Colonic mucosa (tissue), 4 donors: Measurements from ENCODE around the gene PLA2G5. TPM values are rescaled to one million over a fixed set of nuclear protein-coding genes. Genes with fewer than 3 reads are reported as not detected.
A peak's percentile ranks its signal among the peaks of the same experiment; 100 is the strongest.
"Not testable (repeated sequence)": the region's sequence is repeated elsewhere in the genome, so short reads cannot be mapped to it uniquely, and the experiment has no call there.

Experiments used
- DNase-seq: peaks from one replicate; pipeline ENCODE4 v3.0.0-alpha.2; 2020
- H3K27ac ChIP-seq: fragments of 200-600 bp; one replicate; pipeline ENCODE4 v1.8.0; 2021
- H3K27me3 ChIP-seq: fragments of 200-600 bp; one replicate; pipeline ENCODE4 v1.8.0; 2021
- H3K36me3 ChIP-seq: fragments of 200-600 bp; one replicate; pipeline ENCODE4 v1.8.0; 2021
- H3K4me1 ChIP-seq: fragments of 200-600 bp; one replicate; pipeline ENCODE4 v1.8.0; 2021; ENCODE audit warnings: mild to moderate bottlenecking
- H3K4me3 ChIP-seq: fragments of 200-600 bp; one replicate; pipeline ENCODE4 v1.8.0; 2021
- H3K9ac ChIP-seq, 2 donors: one replicate each; pipeline ENCODE4 v1.7.0; 2013; ENCODE audit warnings: control low read depth in 2 of 2, low read depth in 2 of 2, low read length in 2 of 2
- H3K9me3 ChIP-seq: fragments of 200-600 bp; one replicate; pipeline ENCODE4 v1.8.0; 2021
- intact Hi-C: fragments of 100-400 bp; cut with DNase I; formaldehyde crosslinking; loops from one replicate; pipeline ENCODE4 v1.14.1; 2022
- total RNA-seq, 2 donors: library from RNA; stranded (reverse); fragmentation: NEBNext Ultra II Directional in 1 of 2; extraction: Animal tissue kit (Norgen Biotek cat#: 25700) in 1 of 2; gene quantifications; one replicate each; pipeline ENCODE4 v1.2.1, GENCODE V29; 2021
- TF ChIP-seq, protein P1 (sequence below): fragments of 200-600 bp; IDR thresholded peaks from one replicate; pipeline ENCODE4 v1.8.0; 2022; ENCODE audit warnings: antibody characterized with exemption, mild to moderate bottlenecking
- donor health status: healthy.
- donor health status: DM: no; HTN: no; CAD: no.
- donor health status: DM: no; HTN: no; CAD: no.

Gene PLA2G5
- total RNA-seq, 2 donors from 2014 or later: 1.8 TPM; not detected in 1

DNA sequence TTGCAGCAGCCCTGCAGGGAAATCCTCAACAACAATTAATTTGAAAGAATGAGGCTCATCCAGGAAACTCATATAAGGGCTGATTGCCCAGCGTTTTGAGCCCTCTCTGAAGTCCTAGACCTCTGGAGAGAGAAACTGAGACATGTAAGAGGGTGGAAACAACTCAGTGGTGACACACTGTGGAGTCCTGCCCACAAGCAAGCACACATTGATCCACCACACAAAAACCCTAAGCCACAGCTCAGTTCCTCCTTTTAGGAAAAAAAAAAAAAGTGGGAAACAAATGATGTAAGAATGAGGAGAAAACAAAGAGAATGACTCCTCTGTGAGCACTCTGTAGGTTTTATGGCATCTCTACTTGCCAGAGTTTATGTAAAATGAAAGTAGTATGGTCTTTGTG lies 22.9 kb upstream of the PLA2G5 start:
- no peaks in the 10 kb centered on the region for H3K27me3 ChIP-seq
- no peaks in the 10 kb centered on the region for H3K9me3 ChIP-seq
- intact Hi-C loops: no loop called here
- DNase-seq: no peak
- H3K9ac ChIP-seq: no peak overlapping the region
- no peak overlapping the region for H3K27ac ChIP-seq
- TF ChIP-seq, protein P1, sequence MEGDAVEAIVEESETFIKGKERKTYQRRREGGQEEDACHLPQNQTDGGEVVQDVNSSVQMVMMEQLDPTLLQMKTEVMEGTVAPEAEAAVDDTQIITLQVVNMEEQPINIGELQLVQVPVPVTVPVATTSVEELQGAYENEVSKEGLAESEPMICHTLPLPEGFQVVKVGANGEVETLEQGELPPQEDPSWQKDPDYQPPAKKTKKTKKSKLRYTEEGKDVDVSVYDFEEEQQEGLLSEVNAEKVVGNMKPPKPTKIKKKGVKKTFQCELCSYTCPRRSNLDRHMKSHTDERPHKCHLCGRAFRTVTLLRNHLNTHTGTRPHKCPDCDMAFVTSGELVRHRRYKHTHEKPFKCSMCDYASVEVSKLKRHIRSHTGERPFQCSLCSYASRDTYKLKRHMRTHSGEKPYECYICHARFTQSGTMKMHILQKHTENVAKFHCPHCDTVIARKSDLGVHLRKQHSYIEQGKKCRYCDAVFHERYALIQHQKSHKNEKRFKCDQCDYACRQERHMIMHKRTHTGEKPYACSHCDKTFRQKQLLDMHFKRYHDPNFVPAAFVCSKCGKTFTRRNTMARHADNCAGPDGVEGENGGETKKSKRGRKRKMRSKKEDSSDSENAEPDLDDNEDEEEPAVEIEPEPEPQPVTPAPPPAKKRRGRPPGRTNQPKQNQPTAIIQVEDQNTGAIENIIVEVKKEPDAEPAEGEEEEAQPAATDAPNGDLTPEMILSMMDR: no peak
- no peaks in the 10 kb centered on the region for H3K4me1 ChIP-seq
- H3K36me3 ChIP-seq: no peaks in the 10 kb centered on the region
- H3K4me3 ChIP-seq: no peak overlapping the region

DNA sequence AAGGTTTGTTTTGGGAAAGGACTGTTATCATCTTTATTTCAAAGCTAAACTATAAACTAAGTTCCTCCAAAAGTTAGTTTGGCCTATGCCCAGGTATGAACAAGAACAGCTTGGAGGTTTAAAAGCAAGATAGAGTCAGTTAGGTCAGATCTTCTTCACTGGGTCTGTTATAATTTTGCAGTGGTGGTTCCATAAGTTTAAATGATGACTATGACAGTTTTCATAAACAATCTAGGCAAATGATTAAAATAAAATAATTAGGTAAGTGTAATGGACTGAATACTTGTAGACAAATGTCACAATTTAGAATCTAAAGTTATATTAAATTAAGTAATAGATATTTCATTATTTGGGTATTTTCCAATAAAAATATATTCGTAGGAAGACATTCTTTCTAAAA lies 21.4 kb upstream of the PLA2G5 start:
- intact Hi-C loops: no loop called here
- Histone ChIP-seq H3K27me3 (no peaks in the 10 kb centered on the region), H3K27ac (no peak overlapping the region), H3K36me3 (no peaks in the 10 kb centered on the region), H3K9ac (no peak overlapping the region), H3K9me3 (no peaks in the 10 kb centered on the region), H3K4me1 (no peaks in the 10 kb centered on the region), H3K4me3 (no peak overlapping the region)
- DNase-seq: no peak
- TF ChIP-seq, protein P1: no peak

DNA sequence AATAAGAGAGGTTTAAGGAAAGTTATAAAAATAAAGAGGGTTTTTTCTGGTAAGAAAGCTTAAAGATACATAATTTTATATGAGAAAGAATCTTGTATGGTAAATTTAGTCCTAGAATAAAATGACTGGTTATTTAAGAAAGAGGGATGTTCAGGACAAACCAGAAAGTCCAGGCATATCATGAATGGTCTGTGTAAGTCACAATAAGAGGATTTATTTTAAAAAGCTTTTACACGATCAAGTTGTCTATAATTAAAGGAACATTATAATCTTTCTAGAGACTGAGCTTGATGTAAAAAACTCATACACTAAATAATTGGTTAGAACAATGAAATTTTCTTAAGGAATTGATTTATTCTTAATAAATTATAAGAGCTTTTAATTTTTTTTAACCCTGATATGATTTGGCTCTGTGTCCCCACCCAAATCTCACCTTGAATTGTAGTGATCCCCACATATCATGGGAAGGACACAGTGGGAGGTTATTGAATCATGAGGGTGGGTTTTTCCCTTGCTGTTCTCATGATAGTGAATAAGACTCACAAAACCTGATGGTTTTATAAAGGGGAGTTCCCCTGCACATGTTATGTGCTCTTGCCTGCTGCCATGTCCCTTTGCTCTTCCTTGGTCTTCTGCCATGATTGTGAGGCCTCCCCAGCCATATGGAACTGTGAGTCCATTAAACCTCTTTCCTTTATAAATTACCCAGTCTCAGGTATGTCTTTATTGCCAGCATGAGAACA lies 20.8 kb upstream of the PLA2G5 start:
- H3K4me3 ChIP-seq, H3K36me3 ChIP-seq, H3K27ac ChIP-seq, DNase-seq, H3K27me3 ChIP-seq, H3K9ac ChIP-seq, H3K4me1 ChIP-seq, H3K9me3 ChIP-seq, intact Hi-C loops: not testable (repeated sequence)

DNA sequence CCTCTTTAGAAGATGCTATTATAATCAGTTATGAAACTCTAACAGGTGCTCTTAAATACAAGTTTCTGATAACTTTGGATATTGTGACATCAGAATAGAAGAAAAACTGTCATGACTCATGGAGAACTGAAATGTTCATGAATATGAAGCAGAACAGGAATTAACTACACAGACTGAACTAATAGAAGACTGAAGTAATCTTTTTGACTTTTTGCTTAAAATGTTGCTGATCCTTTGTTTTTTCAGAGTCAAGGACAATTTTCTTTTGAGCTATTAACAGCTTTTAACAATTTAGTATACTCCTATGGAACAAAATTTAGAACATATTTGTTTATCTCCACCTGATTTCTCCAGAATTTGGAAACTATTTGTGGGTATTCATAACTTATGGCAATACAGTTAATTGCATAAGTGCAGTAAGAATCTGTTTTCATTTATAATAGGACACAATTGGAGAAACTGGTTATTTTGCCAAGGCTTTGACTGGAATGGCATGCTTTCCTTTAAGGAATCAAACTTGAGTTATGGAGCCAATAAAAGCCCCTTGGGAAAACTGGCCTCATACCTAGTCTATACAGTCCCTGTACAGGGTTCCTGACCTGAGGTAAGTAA lies 18.7 kb upstream of the PLA2G5 start:
- DNase-seq: peak; percentile 1
- TF ChIP-seq, protein P1: no peak
- intact Hi-C loops: no loop called here
- Histone ChIP-seq H3K4me1 (no peaks in the 10 kb centered on the region), H3K36me3 (no peaks in the 10 kb centered on the region), H3K9ac (no peak overlapping the region), H3K27ac (no peak overlapping the region), H3K4me3 (no peak overlapping the region), H3K9me3 (no peaks in the 10 kb centered on the region), H3K27me3 (no peaks in the 10 kb centered on the region)

DNA sequence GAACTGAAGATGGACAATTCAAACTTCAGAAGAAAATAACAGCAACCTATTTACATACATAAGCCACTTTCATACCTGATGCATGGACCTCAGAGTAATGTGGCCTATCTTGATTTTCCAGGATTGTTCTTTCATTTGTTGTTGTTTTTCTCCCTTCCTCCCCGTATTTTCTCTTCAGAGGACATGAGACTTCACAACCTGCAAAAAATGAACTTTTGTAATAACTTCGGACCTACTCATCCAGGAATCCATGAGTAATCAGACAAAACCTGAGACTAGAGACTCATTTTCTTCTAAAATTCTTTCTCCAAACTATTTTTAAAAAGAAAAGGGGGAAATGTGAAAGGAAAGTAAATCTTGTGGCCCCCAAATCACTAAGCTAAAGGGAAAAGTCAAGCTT lies 17.6 kb upstream of the PLA2G5 start:
- Histone ChIP-seq H3K36me3 (no peaks in the 10 kb centered on the region), H3K9ac (no peak overlapping the region), H3K27me3 (no peaks in the 10 kb centered on the region), H3K9me3 (no peaks in the 10 kb centered on the region), H3K4me3 (no peak overlapping the region), H3K4me1 (no peaks in the 10 kb centered on the region), H3K27ac (no peak overlapping the region)
- intact Hi-C loops: no loop called here
- TF ChIP-seq, protein P1: no peak
- no peak for DNase-seq

DNA sequence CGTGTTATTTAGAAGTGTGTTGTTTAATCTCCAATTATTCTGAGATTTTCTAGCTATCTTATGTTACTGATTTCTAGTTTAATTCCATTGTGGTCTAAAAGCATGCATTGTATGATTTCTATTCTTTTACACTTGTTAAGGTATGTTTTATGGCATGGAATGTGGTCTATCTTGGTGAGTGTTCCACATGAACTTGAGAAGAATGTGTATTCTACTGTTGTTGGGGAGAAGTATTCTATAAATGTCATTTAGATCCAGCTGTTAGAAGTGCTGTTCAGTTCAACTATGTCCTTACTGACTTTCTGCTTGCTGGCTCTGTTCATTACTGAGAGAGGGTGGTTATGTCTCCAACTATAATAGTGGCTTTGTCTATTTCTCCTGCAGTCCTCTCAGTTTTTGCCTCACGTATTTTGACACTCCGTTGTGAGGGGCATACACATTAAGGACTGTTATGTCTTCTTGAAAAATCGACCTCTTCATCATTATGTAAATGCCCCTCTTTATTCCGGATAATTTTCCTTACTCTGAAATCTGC lies 12.0 kb upstream of the PLA2G5 start:
- Histone ChIP-seq H3K4me1 (no peaks in the 10 kb centered on the region), H3K9me3 (no peaks in the 10 kb centered on the region), H3K9ac (no peak overlapping the region), H3K27me3 (no peaks in the 10 kb centered on the region), H3K4me3 (no peak overlapping the region), H3K36me3 (no peaks in the 10 kb centered on the region), H3K27ac (no peak overlapping the region)
- intact Hi-C loops: no loop called here
- TF ChIP-seq, protein P1: no peak
- DNase-seq: no peak
